ENCODE data around the gene ASPHD2.
A peak's percentile ranks its signal among the peaks of the same experiment; 100 is the strongest.

The ASPHD2 gene

DNA sequence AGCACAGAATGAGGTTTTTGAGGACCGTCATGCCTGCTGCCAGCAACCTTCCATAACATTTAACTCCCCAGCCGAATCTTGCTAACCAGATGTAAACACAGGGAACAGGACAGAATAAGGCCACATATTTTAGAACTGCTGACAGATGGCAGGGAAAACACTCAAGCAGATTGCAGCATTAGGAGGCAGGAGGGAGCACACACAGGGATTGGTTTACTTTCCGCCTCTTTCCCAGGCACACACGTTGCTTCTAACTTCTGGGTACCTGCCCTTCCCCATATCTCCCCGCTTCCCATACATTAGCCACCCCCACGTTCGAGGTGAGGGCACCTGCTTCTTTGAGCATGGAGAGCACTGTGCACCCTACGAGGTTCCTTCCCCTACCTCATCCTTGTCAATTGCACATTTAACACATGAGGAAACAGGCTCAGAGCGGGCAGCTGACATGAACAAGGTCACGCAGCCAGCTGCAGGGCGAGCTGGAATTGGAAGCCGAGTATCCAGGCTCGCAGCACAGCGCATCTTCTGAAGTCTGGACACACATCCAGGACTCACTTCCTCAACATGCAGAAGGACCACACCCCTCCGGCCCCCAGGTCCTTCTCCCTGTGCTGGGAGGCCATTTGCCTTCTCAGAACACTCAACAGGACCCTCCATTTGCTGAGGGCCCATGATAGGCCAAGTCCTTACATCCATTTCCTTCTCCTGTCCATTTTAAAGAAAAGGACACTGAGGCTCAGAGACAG lies 18.7 kb downstream of the ASPHD2 start:
- Mint-ChIP-seq H3K36me3 (ENCODE audit: low read depth) (peaks cover 10% of the 10 kb centered on the region), H3K4me1 (no peaks in the 10 kb centered on the region), H3K4me3 (no peak overlapping the region), H3K27me3 (no peaks in the 10 kb centered on the region), H3K27ac (no peak overlapping the region), H3K9me3 (no peaks in the 10 kb centered on the region)
- no peak for DNase-seq
- ATAC-seq: no peak

DNA sequence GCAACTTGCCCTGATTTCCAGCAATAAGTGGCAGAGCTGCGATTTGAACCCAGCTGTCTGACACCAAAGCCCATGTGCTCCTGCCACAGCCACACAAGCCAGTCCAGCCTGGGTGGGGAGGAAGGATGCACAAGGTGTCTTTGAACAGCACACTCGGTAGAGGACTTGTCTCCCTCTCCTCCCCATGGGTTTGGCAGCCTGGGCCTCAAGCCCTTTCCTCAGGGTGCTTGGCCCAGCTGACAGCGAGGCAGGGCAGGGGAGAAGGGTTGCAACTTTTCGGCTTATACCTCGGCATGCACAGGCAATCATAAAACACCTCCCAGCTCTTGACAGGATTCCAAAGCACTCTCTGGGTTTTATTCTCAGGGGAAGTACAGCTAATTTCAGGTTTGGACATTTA lies 19.3 kb downstream of the ASPHD2 start:
- no peak for ATAC-seq
- peaks cover 10% of the 10 kb centered on the region for H3K36me3 Mint-ChIP-seq (ENCODE audit: low read depth)
- no peaks in the 10 kb centered on the region for H3K27me3 Mint-ChIP-seq
- no peaks in the 10 kb centered on the region for H3K9me3 Mint-ChIP-seq
- DNase-seq: no peak
- H3K27ac Mint-ChIP-seq: no peak overlapping the region
- H3K4me3 Mint-ChIP-seq: no peak overlapping the region
- no peaks in the 10 kb centered on the region for H3K4me1 Mint-ChIP-seq

DNA sequence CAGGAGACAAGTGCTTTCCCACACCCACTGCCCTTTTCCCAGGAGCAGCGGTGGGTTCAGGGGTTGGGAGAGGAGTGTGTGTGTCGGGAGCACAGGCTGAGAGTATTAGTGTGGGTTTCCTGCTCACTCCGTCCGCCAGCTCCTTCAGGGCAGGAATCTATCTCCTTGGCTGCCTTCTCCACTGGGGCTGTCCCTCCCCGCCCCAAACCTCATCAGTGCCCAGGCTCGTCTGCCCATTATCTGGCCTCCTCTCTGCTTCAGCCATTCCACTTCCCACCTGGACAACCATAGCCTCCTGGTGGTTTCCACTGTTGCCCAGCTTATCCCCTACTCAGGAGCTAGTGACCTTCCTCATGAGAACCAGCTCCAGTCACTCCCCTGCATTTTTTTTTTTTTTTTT lies 19.9 kb downstream of the ASPHD2 start:
- Mint-ChIP-seq H3K9me3 (no peaks in the 10 kb centered on the region), H3K27ac (no peak overlapping the region), H3K4me1 (no peaks in the 10 kb centered on the region), H3K36me3 (ENCODE audit: low read depth) (peaks cover 10% of the 10 kb centered on the region), H3K27me3 (no peaks in the 10 kb centered on the region), H3K4me3 (no peak overlapping the region)
- no peak for ATAC-seq
- no peak for DNase-seq

DNA sequence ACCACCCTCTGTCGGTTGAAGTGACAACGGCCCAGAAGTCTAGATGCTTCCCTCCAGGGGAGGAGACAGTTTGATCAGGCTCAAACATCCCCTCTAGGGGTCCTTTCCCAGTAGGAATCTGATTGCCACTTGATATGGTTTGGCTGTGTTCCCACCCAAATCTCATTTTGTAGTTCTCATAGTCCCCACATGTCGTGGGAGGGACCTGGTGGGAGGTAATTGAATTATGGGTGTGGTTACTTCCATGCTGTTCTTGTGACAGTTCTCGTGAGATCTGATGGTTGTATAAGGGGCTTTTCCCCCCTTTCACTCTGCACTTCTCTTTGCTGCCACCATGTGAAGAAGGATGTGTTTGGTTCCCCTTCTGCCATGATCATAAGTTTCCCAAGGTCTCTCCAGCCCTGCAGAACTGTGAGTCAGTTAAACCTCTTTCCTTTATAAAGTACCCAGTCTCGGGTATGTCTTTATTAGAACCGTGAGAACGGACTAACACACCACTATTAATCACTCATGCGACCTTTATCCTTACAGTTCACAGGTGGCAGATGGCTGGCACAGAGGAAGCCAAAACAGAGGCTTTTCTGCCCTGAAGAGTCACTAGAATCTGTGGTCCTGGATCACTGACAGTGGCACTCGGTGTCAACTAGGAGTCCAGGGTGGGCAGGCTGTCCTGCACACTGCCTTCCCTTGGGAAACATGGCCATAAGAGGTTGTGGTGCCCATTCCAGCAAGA lies 21.6 kb downstream of the ASPHD2 start:
- peaks cover 15% of the 10 kb centered on the region for H3K36me3 Mint-ChIP-seq (ENCODE audit: low read depth)
- ATAC-seq (no peak), DNase-seq (no peak)
- no peaks in the 10 kb centered on the region for H3K27me3 Mint-ChIP-seq
- H3K9me3 Mint-ChIP-seq: no peaks in the 10 kb centered on the region
- H3K4me3 Mint-ChIP-seq: no peak overlapping the region
- no peaks in the 10 kb centered on the region for H3K4me1 Mint-ChIP-seq
- no peak overlapping the region for H3K27ac Mint-ChIP-seq

DNA sequence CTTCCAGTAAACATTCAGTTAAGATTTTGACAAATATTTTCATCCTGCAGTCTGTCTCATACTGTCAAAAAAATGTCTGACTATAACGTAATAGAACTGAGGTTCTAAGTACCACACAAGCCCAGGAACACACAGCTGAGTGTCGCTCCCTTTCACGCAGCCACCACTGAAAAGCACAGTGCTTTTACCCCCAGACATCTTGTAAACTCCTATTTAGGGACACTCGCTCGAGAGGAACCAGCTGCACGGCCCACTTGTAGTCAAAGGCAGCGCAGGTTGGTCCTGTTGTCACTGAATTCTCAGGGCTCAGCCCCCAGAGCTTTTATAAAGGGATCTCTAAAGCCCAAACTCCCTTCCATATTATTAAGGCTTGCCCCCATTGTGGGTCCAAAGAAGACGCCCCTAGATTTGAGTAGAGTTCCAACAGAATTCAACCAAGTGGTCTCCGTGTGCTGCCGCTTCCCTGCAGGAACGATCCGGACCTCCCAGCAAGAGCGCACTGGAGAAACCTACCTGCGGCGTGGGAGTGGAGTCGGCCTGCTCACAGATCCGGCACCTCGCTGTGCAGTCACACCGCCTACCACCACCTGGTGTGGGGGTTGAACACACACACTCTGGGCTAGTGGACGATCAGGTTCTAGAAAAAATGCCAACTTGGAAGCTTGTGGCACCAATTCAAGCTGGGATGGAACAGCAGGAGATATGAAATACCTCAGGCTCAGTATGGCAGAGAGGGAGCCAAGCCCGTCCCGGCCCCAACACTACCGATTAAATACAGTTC lies 23.4 kb downstream of the ASPHD2 start:
- Mint-ChIP-seq H3K4me1 (no peaks in the 10 kb centered on the region), H3K36me3 (ENCODE audit: low read depth) (peaks cover 21% of the 10 kb centered on the region), H3K27me3 (no peaks in the 10 kb centered on the region), H3K27ac (no peak overlapping the region), H3K4me3 (no peak overlapping the region), H3K9me3 (no peaks in the 10 kb centered on the region)
- ATAC-seq (no peak), DNase-seq (no peak)

DNA sequence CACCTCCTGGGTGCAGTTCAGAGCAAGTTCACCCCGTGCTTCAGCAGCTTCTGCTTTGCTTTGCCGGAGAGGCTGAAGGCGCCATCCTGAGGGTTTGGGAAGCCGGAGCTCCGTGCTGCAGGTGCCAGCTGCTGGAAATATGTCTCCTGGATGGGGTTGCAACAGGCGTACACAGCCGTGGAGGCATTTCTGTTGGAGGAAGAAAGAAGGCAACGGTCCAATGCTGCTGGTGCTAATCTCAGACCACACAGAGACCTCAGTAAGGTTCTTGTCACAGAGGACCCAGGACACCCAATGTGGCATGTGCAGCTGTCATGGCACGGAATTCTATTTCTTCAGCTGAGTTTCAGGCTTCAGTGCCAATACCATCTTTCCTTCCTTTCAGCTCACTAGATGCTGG lies 24.2 kb downstream of the ASPHD2 start:
- no peak for DNase-seq
- no peak overlapping the region for H3K27ac Mint-ChIP-seq
- no peak for ATAC-seq
- H3K9me3 Mint-ChIP-seq: no peaks in the 10 kb centered on the region
- peaks cover 25% of the 10 kb centered on the region for H3K36me3 Mint-ChIP-seq (ENCODE audit: low read depth)
- no peaks in the 10 kb centered on the region for H3K4me1 Mint-ChIP-seq
- no peaks in the 10 kb centered on the region for H3K27me3 Mint-ChIP-seq
- no peak overlapping the region for H3K4me3 Mint-ChIP-seq

DNA sequence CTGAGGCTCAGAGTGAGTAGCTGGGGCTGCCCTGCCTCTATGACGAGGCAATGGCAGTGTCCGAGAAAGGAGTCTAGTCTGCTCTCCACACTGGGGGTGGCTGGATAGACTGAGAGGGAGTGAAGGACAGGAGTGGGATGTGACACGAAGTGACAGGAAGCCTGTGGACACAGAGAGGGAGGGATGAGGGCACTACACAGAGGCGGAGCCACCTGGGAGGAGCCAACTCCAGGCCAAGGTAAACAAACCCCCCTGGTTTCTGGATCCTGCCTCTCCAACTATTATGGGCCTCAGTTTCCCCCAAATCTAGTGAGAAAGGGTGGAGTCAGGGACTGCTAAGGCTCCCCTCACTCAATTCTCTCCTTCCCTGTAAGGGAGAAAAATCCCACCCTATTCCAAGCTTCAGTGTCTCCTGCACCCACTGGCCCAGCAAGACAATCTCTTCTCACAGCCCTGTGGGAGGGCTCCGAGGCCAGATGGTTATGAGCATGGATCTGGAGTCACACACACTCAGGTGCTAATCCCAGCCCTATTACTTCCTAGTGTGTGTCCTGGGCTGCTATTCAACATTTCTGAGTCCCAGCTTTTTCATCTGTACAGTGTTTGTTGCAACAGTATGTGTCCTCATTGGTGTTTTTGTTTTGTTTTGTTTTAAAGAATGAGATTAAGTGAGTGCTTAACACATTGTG lies 24.9 kb downstream of the ASPHD2 start:
- Mint-ChIP-seq H3K36me3 (ENCODE audit: low read depth) (peaks cover 25% of the 10 kb centered on the region), H3K4me1 (no peaks in the 10 kb centered on the region), H3K27ac (no peak overlapping the region), H3K4me3 (no peak overlapping the region), H3K27me3 (no peaks in the 10 kb centered on the region), H3K9me3 (no peaks in the 10 kb centered on the region)
- no peak for ATAC-seq
- DNase-seq: no peak

DNA sequence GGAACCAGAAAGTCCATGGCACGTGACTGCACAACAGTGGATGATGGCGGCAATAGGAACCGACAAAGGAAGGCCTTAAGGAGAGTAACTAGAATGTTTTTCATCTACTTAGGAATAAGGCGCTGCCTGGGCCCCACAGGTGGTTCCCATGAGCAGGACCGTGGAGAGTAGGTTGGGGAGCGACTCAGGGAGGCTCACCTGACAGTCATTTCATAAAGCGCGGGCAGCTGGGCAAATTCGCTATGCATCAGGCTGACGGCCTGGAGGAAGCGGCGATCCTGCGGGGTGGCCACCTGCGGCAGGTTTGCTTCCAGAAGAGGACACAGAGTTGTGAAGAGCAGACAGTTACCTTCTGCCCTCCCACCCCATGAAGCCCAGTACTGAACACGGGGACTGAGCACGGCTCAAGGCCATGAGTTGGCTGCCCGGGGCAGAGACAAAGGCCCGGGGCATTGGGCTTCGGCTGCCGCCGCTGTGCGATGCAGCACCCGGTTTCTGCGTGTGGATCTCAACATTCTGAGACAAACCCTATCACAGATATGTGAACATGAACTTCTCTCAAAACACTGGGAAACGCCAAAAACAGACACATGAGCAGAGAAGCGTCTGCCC lies 28.7 kb downstream of the ASPHD2 start:
- H3K9me3 Mint-ChIP-seq: no peaks in the 10 kb centered on the region
- no peak overlapping the region for H3K4me3 Mint-ChIP-seq
- ATAC-seq (no peak), DNase-seq (no peak)
- no peaks in the 10 kb centered on the region for H3K27me3 Mint-ChIP-seq
- H3K27ac Mint-ChIP-seq: no peak overlapping the region
- peaks cover 2% of the 10 kb centered on the region for H3K4me1 Mint-ChIP-seq
- H3K36me3 Mint-ChIP-seq (ENCODE audit: low read depth): peaks cover 21% of the 10 kb centered on the region

DNA sequence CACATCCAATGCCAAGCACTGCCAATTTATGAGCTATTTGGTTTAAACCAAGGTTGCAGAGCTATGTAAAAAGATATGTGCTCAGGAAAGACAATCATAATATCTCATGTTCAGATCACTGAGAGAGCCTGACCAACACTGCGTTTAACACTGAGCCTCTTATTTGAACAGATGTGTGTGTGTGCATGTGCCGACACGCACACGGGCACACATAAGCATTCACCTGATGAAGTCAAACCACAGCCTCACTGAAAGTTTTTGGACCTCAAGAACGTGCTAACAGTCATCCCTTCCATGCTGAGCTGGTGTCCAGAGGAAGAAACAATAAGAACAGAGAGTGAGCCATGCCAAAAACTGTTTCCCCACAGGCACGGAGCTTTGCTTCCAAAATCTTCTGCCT lies 31.1 kb downstream of the ASPHD2 start:
- H3K9me3 Mint-ChIP-seq: no peaks in the 10 kb centered on the region
- H3K27me3 Mint-ChIP-seq: no peaks in the 10 kb centered on the region
- peaks cover 21% of the 10 kb centered on the region for H3K36me3 Mint-ChIP-seq (ENCODE audit: low read depth)
- no peak overlapping the region for H3K4me3 Mint-ChIP-seq
- no peak for DNase-seq
- peaks cover 2% of the 10 kb centered on the region for H3K4me1 Mint-ChIP-seq
- no peak overlapping the region for H3K27ac Mint-ChIP-seq
- no peak for ATAC-seq

DNA sequence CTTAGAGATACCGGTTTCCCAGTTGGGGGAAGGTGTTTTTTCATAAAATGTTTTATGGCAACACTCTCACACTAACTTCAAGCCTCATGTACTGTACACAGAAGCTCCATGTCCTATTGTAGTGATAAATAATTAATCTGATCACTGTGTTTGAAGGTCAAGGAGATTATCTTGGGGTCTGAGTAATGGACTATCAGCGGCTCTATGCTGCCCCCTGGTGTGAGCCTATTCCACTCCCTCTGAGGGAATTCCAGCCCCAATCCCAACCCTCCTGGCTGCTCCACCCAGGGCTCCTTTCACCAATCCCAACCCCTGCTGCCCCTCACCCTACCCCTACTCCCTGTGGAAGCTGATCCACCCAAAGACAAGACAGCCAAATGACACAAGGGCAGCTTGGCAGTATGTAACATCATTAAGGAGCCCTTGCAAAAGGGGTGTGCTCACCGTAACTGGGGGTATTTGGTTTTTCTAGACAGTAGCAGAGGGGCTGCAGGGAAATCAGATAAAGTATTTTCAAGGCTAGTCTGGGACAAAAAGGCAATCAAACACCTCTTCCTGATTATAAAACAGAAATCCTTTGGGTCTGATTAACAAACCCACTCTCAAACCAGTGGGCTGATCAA lies 32.2 kb downstream of the ASPHD2 start:
- peaks cover 19% of the 10 kb centered on the region for H3K36me3 Mint-ChIP-seq (ENCODE audit: low read depth)
- no peak overlapping the region for H3K27ac Mint-ChIP-seq
- no peak for ATAC-seq
- H3K4me3 Mint-ChIP-seq: no peak overlapping the region
- H3K9me3 Mint-ChIP-seq: no peaks in the 10 kb centered on the region
- peak; percentile 64 for DNase-seq
- peaks cover 2% of the 10 kb centered on the region for H3K4me1 Mint-ChIP-seq
- H3K27me3 Mint-ChIP-seq: no peaks in the 10 kb centered on the region

DNA sequence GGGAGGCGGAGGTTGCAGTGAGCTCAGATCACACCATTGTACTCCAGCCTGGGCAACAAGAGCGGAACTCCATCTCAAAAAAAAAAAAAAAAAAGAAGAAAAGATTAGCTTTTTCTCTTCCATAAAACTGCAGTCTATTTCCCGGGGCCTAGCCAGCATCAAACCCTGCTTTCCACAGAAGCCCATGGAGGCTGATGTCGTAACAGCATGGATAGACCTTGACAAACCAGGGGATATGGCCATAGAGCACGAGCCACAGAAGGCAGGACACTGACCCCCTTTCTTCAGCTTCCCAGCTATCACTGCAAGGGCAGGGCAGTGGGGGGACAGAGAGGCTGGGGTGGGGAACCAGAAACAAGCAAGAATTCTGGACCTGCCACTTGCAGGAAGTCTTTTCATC lies 33.0 kb downstream of the ASPHD2 start:
- peaks cover 26% of the 10 kb centered on the region for H3K36me3 Mint-ChIP-seq (ENCODE audit: low read depth)
- H3K9me3 Mint-ChIP-seq: no peaks in the 10 kb centered on the region
- H3K4me1 Mint-ChIP-seq: peaks cover 2% of the 10 kb centered on the region
- no peaks in the 10 kb centered on the region for H3K27me3 Mint-ChIP-seq
- H3K4me3 Mint-ChIP-seq: no peak overlapping the region
- ATAC-seq (no peak), DNase-seq (no peak)
- no peak overlapping the region for H3K27ac Mint-ChIP-seq

DNA sequence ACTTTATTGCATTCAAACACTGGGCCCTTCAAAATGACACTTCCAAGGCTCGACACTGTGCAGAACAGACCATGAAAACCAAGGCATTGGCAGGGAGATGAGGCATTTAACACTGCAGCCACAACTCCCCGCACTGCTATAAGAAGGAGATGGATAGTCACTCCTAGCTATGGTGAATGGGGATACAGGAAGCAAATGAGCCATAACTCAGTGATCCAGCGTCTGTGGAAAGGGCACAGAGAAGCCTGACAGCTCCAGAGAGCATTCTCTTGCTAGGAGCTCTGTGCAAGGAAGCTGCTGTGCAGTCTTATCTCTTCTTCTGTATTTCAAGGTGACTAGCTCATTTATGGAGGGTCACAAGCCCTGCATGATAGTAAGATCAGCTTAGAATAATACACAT lies 33.6 kb downstream of the ASPHD2 start:
- DNase-seq: no peak
- Mint-ChIP-seq H3K9me3 (no peaks in the 10 kb centered on the region), H3K4me3 (no peak overlapping the region), H3K4me1 (peaks cover 2% of the 10 kb centered on the region), H3K27me3 (no peaks in the 10 kb centered on the region), H3K27ac (no peak overlapping the region), H3K36me3 (ENCODE audit: low read depth) (peaks cover 26% of the 10 kb centered on the region)
- no peak for ATAC-seq

DNA sequence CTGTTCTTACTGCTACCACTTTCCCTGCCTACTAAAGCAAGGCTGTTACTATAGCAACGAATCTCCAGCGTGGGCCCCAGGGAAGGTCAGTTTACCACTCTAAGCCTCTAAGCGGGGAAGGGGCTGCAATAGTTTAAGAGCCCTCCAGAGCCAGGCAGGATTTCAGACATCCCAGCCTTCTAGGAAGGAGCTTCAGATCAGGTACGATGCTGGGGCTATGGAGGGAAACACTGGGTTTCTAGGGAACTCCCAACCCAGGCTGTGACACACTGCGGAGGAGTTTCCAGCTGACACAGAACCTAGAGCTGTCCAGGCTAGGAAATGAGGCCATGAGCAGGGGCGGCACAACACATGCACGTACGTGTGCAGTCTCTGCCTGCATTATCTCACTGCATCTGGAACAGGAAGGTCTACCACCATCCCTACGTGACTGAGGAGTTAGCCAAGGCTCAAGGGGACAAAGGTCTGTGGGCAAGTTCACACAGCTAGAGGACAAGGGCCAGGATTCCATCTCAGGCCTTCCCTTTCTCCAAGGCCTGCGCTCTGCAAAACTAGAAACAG lies 34.1 kb downstream of the ASPHD2 start:
- H3K27ac Mint-ChIP-seq: no peak overlapping the region
- H3K4me1 Mint-ChIP-seq: peaks cover 2% of the 10 kb centered on the region
- H3K36me3 Mint-ChIP-seq (ENCODE audit: low read depth): peaks cover 27% of the 10 kb centered on the region

More for the DNA sequence above, 34.1 kb downstream of the ASPHD2 start:
- H3K27me3 Mint-ChIP-seq: no peaks in the 10 kb centered on the region
- no peaks in the 10 kb centered on the region for H3K9me3 Mint-ChIP-seq
- no peak for ATAC-seq
- H3K4me3 Mint-ChIP-seq: no peak overlapping the region
- DNase-seq: no peak

All from activated naive CD8-positive, alpha-beta T cell treated with anti-CD3 and anti-CD28 coated beads, Interleukin-2, amount 50 U/mL, for 24 hours (primary cell).